Loucy (cell line): Measurements from ENCODE around the gene QSER1.

Experiments
- H2AFZ ChIP-seq: fragments of 200-600 bp; sonication (generic); 2 replicates; pipeline ENCODE4 v1.6.0; 2016; ENCODE audit warnings: antibody characterized with exemption, mild to moderate bottlenecking, low read length, moderate library complexity
- H3F3A ChIP-seq: fragments of 200-600 bp; 2 replicates; pipeline ENCODE4 v1.6.0; 2016; ENCODE audit warnings: antibody characterized with exemption, low read depth, mild to moderate bottlenecking
- H3K27me3 ChIP-seq: fragments of 200-600 bp; sonication (generic); 2 replicates; pipeline ENCODE4 v1.6.1; 2014; ENCODE audit warnings: low read length, mild to moderate bottlenecking; ENCODE audit not compliant: insufficient read depth, poor library complexity, severe bottlenecking
- H3K36me3 ChIP-seq: fragments of 200-600 bp; sonication (generic); 2 replicates; pipeline ENCODE4 v1.6.1; 2016; ENCODE audit warnings: low read length; ENCODE audit not compliant: insufficient read depth
- H3K4me1 ChIP-seq: fragments of 200-600 bp; sonication (generic); 2 replicates; pipeline ENCODE4 v1.5.1; 2014; ENCODE audit warnings: low read length, mild to moderate bottlenecking; ENCODE audit not compliant: insufficient read depth, poor library complexity, severe bottlenecking
- H3K4me2 ChIP-seq: fragments of 200-600 bp; sonication (generic); 2 replicates; pipeline ENCODE4 v1.6.0; 2014; ENCODE audit warnings: antibody characterized with exemption, low read length, low read depth, mild to moderate bottlenecking; ENCODE audit not compliant: poor library complexity, severe bottlenecking
- H3K4me3 ChIP-seq: fragments of 200-600 bp; sonication (generic); 2 replicates; pipeline ENCODE4 v1.5.1; 2014; ENCODE audit warnings: low read length, mild to moderate bottlenecking, mixed read lengths; ENCODE audit not compliant: poor library complexity, severe bottlenecking
- H3K79me2 ChIP-seq: fragments of 200-600 bp; sonication (generic); 2 replicates; pipeline ENCODE4 v1.6.1; 2014; ENCODE audit warnings: low read length; ENCODE audit not compliant: insufficient read depth
- H3K9ac ChIP-seq: fragments of 200-600 bp; sonication (generic); 2 replicates; pipeline ENCODE4 v1.6.0; 2014; ENCODE audit warnings: mild to moderate bottlenecking, low read depth, low read length, moderate library complexity; ENCODE audit not compliant: poor library complexity, severe bottlenecking
- H3K9me2 ChIP-seq: fragments of 200-600 bp; sonication (generic); replicated peaks from 2 replicates; pipeline ENCODE4 v1.6.1; 2016; ENCODE audit warnings: low read depth, low read length, mixed read lengths
- H3K9me3 ChIP-seq: fragments of 200-600 bp; sonication (generic); 2 replicates; pipeline ENCODE4 v1.6.1; 2014; ENCODE audit warnings: mild to moderate bottlenecking, antibody characterized with exemption, low read length, low read depth; ENCODE audit not compliant: insufficient read depth
- H4K20me1 ChIP-seq: fragments of 200-600 bp; sonication (generic); 2 replicates; pipeline ENCODE4 v1.6.0; 2014; ENCODE audit warnings: antibody characterized with exemption, low read length, mild to moderate bottlenecking; ENCODE audit not compliant: insufficient read depth, poor library complexity, severe bottlenecking
- EZH2phosphoT487 ChIP-seq: fragments of 200-600 bp; IDR thresholded peaks from 2 replicates; pipeline ENCODE4 v1.6.1; 2018; ENCODE audit warnings: antibody characterized with exemption, mild to moderate bottlenecking, moderate library complexity, borderline replicate concordance
- TF ChIP-seq, protein P1 (sequence below): fragments of 200-600 bp; sonication (generic); conservative IDR thresholded peaks from 2 replicates; pipeline ENCODE4 v1.5.1; 2014; ENCODE audit warnings: mild to moderate bottlenecking, antibody characterized with exemption, low read length

Gene QSER1

GRCh38 chr11:33017478-33017877 lies 124.9 kb downstream of the QSER1 start:
- Histone ChIP-seq H3K9me3 (no peaks in the 10 kb centered on the region), H3K4me1 (peaks cover 12% of the 10 kb centered on the region), H3F3A (no peaks in the 10 kb centered on the region), H3K36me3 (no peaks in the 10 kb centered on the region), H3K9ac (no peak overlapping the region), H4K20me1 (no peaks in the 10 kb centered on the region), H3K4me3 (no peak overlapping the region), H2AFZ (no peak overlapping the region), H3K9me2 (no peaks in the 10 kb centered on the region), H3K27me3 (no peaks in the 10 kb centered on the region), H3K4me2 (no peak overlapping the region), H3K79me2 (no peaks in the 10 kb centered on the region)
- TF ChIP-seq EZH2phosphoT487 = no peak
- TF ChIP-seq, protein P1, sequence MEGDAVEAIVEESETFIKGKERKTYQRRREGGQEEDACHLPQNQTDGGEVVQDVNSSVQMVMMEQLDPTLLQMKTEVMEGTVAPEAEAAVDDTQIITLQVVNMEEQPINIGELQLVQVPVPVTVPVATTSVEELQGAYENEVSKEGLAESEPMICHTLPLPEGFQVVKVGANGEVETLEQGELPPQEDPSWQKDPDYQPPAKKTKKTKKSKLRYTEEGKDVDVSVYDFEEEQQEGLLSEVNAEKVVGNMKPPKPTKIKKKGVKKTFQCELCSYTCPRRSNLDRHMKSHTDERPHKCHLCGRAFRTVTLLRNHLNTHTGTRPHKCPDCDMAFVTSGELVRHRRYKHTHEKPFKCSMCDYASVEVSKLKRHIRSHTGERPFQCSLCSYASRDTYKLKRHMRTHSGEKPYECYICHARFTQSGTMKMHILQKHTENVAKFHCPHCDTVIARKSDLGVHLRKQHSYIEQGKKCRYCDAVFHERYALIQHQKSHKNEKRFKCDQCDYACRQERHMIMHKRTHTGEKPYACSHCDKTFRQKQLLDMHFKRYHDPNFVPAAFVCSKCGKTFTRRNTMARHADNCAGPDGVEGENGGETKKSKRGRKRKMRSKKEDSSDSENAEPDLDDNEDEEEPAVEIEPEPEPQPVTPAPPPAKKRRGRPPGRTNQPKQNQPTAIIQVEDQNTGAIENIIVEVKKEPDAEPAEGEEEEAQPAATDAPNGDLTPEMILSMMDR = no peak

DNA sequence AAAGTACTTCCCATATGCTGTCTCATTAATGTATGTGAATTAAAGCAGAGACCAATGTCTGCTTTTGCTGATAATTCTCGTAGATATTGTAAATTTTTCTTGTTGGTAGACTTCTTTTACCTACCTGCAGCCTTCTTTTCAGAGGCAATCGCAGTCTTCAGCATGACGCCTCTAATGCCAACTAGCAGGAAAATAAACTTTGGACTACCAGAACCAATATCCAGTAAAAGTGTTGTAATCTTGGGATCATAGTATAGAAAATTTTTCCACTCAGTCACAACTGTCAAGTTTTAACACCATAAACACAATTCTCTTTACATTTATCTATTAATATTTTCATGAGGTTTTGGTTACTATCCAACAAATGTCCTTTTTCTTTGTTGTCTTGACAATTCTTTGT lies 125.4 kb downstream of the QSER1 start:
- H3K4me2 ChIP-seq = no peak overlapping the region
- no peaks in the 10 kb centered on the region for H3K9me2 ChIP-seq
- TF ChIP-seq EZH2phosphoT487 = no peak
- TF ChIP-seq, protein P1 = no peak
- H4K20me1 ChIP-seq = no peaks in the 10 kb centered on the region
- no peak overlapping the region for H3K4me3 ChIP-seq
- H3K27me3 ChIP-seq = no peaks in the 10 kb centered on the region
- H3F3A ChIP-seq = no peaks in the 10 kb centered on the region
- H3K36me3 ChIP-seq = no peaks in the 10 kb centered on the region
- no peak overlapping the region for H3K9ac ChIP-seq
- H2AFZ ChIP-seq = no peak overlapping the region
- no peaks in the 10 kb centered on the region for H3K9me3 ChIP-seq
- peaks cover 15% of the 10 kb centered on the region for H3K4me1 ChIP-seq
- no peaks in the 10 kb centered on the region for H3K79me2 ChIP-seq

DNA sequence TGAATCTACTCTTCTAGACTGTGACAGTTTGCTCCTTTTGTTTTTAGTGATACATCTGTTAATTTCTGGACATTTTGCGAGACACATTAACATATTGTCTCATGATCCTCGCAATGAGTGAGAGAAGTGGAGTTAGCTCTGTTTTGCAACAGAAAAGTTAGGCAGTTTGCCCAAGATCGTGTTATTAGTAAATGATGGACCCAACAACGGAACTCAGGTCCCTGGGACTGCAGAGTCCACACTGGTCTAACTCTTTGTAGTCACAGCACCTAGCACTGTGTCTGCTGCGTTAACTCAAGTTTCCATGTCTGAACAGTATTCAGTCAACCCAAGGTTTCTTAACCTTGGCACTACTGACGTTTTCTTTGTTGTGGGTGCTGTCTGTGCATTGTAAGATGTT lies 126.2 kb downstream of the QSER1 start:
- Histone ChIP-seq H3K27me3 (no peaks in the 10 kb centered on the region), H3K4me2 (no peak overlapping the region), H3K79me2 (no peaks in the 10 kb centered on the region), H4K20me1 (no peaks in the 10 kb centered on the region), H3K9me3 (no peaks in the 10 kb centered on the region), H3F3A (no peaks in the 10 kb centered on the region), H3K4me3 (no peak overlapping the region), H3K36me3 (no peaks in the 10 kb centered on the region), H3K9me2 (no peaks in the 10 kb centered on the region), H3K4me1 (peaks cover 19% of the 10 kb centered on the region), H2AFZ (no peak overlapping the region), H3K9ac (no peak overlapping the region)
- TF ChIP-seq EZH2phosphoT487 = no peak
- TF ChIP-seq, protein P1 = no peak
